Measurements from ENCODE around the gene CDKN2B. TPM values are rescaled to one million over a fixed set of nuclear protein-coding genes. Genes with fewer than 3 reads are reported as not detected.

The CDKN2B gene
- polyA plus RNA-seq, 1 experiment, result 10.2 TPM

GRCh38 chr9:21958833-21959232 lies 50.3 kb downstream of the CDKN2B start:
- H3K27me3 ChIP-seq (ENCODE audit: control insufficient read depth, insufficient read depth, low read length), result peaks cover 6% of the 10 kb centered on the region

More at GRCh38 chr9:21958833-21959232, 50.3 kb downstream of the CDKN2B start:
- Histone ChIP-seq H3K9me3 (ENCODE audit: control insufficient read depth, insufficient read depth, low read length) (no peaks in the 10 kb centered on the region), H3K27ac (ENCODE audit: low read depth, low read length) (no peak overlapping the region), H3K4me3 (ENCODE audit: low read depth, low read length) (no peak overlapping the region)
- CTCF ChIA-PET, result no interaction called here
- no peak for DNase-seq (ENCODE audit: low read depth, low spot score)
- POLR2A ChIA-PET, result no interaction called here
- TF ChIP-seq, protein P1, sequence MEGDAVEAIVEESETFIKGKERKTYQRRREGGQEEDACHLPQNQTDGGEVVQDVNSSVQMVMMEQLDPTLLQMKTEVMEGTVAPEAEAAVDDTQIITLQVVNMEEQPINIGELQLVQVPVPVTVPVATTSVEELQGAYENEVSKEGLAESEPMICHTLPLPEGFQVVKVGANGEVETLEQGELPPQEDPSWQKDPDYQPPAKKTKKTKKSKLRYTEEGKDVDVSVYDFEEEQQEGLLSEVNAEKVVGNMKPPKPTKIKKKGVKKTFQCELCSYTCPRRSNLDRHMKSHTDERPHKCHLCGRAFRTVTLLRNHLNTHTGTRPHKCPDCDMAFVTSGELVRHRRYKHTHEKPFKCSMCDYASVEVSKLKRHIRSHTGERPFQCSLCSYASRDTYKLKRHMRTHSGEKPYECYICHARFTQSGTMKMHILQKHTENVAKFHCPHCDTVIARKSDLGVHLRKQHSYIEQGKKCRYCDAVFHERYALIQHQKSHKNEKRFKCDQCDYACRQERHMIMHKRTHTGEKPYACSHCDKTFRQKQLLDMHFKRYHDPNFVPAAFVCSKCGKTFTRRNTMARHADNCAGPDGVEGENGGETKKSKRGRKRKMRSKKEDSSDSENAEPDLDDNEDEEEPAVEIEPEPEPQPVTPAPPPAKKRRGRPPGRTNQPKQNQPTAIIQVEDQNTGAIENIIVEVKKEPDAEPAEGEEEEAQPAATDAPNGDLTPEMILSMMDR (IDR thresholded peaks at IDR 0.05; ENCODE audit: low read depth, low read length), result no peak

Small RNA genes lying within 50 kb of the gene (small RNA-seq; reads per million reads assigned to genes)
- not detected for gene RF02045 (ENCODE audit: insufficient read length, low read depth)

Other genes starting within 250 kb of the CDKN2B start
- gene MTAP, start 206.7 kb downstream of the CDKN2B start, polyA plus RNA-seq (2011; rRNA removed), result 21.7 and 26.1 TPM in 2 replicates
- 29.7 and 40.4 TPM in 2 replicates for gene CDKN2A, start 14.9 kb downstream of the CDKN2B start, polyA plus RNA-seq (2011; rRNA removed)
- gene CDKN2B-AS1, start 14.5 kb downstream of the CDKN2B start, polyA plus RNA-seq (2011; rRNA removed), result 2.1 and 2.8 TPM in 2 replicates

All from AG04450 (cell line).